Neural progenitor cell (in vitro differentiated cells): Measurements from ENCODE around the gene ARHGAP9. TPM values are rescaled to one million over a fixed set of nuclear protein-coding genes. Genes with fewer than 3 reads are reported as not detected.

Experiments
- DNase-seq: peaks from one replicate; pipeline ENCODE4 v3.0.0-alpha.2; 2016; ENCODE audit warnings: low spot score
- H2AFZ ChIP-seq: fragments of 200-600 bp; sonication (generic); replicated peaks from 2 replicates; pipeline ENCODE4 v1.6.1; 2016; ENCODE audit warnings: antibody characterized with exemption
- H3F3A ChIP-seq: fragments of 200-600 bp; sonication (generic); 2 replicates; pipeline ENCODE4 v1.6.1; 2016; ENCODE audit warnings: antibody characterized with exemption, low read depth
- H3K27ac ChIP-seq: fragments of 200-600 bp; sonication (generic); 2 replicates; pipeline ENCODE4 v1.5.1; 2016; ENCODE audit warnings: mild to moderate bottlenecking
- H3K27me3 ChIP-seq: fragments of 200-600 bp; sonication (generic); 2 replicates; pipeline ENCODE4 v1.6.1; 2016; ENCODE audit warnings: mild to moderate bottlenecking, moderate library complexity
- H3K36me3 ChIP-seq: fragments of 200-600 bp; sonication (generic); 2 replicates; pipeline ENCODE4 v1.5.1; 2016
- H3K4me1 ChIP-seq: fragments of 200-600 bp; sonication (generic); 2 replicates; pipeline ENCODE4 v1.6.1; 2016; ENCODE audit warnings: mixed run types
- H3K4me2 ChIP-seq: fragments of 200-600 bp; sonication (generic); 2 replicates; pipeline ENCODE4 v1.6.1; 2016
- H3K4me3 ChIP-seq: fragments of 200-600 bp; sonication (generic); 2 replicates; pipeline ENCODE4 v1.5.1; 2016
- H3K79me2 ChIP-seq: fragments of 200-600 bp; sonication (generic); 2 replicates; pipeline ENCODE4 v1.6.1; 2016; ENCODE audit warnings: low read depth
- H3K9ac ChIP-seq: fragments of 200-600 bp; sonication (generic); 2 replicates; pipeline ENCODE4 v1.6.1; 2016
- H3K9me3 ChIP-seq: fragments of 200-600 bp; sonication (generic); 2 replicates; pipeline ENCODE4 v1.5.1; 2016; ENCODE audit warnings: low read depth
- H4K20me1 ChIP-seq: fragments of 200-600 bp; sonication (generic); 2 replicates; pipeline ENCODE4 v1.6.1; 2016; ENCODE audit warnings: low read depth
- H3K27ac Mint-ChIP-seq: 3 replicates; pipeline ENCODE4 v1.8.0; 2021; ENCODE audit warnings: mixed read lengths
- H3K27me3 Mint-ChIP-seq: 2 replicates; pipeline ENCODE4 v1.8.0; 2022; ENCODE audit warnings: low read depth, mild to moderate bottlenecking, inconsistent platforms, moderate library complexity, mixed read lengths; ENCODE audit not compliant: insufficient read depth
- H3K36me3 Mint-ChIP-seq: 3 replicates; pipeline ENCODE4 v1.8.0; 2021; ENCODE audit warnings: mixed read lengths
- H3K4me1 Mint-ChIP-seq: 3 replicates; pipeline ENCODE4 v1.8.0; 2021; ENCODE audit warnings: mixed read lengths
- H3K4me3 Mint-ChIP-seq: 3 replicates; pipeline ENCODE4 v1.8.0; 2021; ENCODE audit warnings: mild to moderate bottlenecking, moderate library complexity, mixed read lengths
- H3K9me3 Mint-ChIP-seq: 3 replicates; pipeline ENCODE4 v1.8.0; 2020; ENCODE audit warnings: mixed read lengths
- EZH2 ChIP-seq: fragments of 200-600 bp; sonication (generic); IDR thresholded peaks from 2 replicates; pipeline ENCODE4 v1.6.1; 2017; ENCODE audit warnings: antibody characterized with exemption, mild to moderate bottlenecking, moderate library complexity
- EZH2phosphoT487 ChIP-seq: fragments of 200-600 bp; sonication (generic); IDR thresholded peaks from 2 replicates; pipeline ENCODE4 v1.6.1; 2017; ENCODE audit warnings: antibody characterized with exemption
- total RNA-seq: library from RNA; depleted of rRNA; stranded (reverse); fragments of >200 nt; gene quantifications from 2 replicates; pipeline ENCODE4 v1.2.3, GENCODE V29; 2015; ENCODE audit warnings: low replicate concordance
- TF ChIP-seq, protein P1 (sequence below): fragments of 200-600 bp; sonication (generic); IDR thresholded peaks from 2 replicates; pipeline ENCODE4 v1.5.1; 2017; ENCODE audit warnings: antibody characterized with exemption, mild to moderate bottlenecking

ARHGAP9 gene
- total RNA-seq, 1 donor from 2014 or later = not detected

GRCh38 chr12:57439762-57440266 is 39.9 kb downstream of the ARHGAP9 start:
- Histone ChIP-seq H3K79me2 (no peaks in the 10 kb centered on the region), H3K4me1 (no peaks in the 10 kb centered on the region), H3K4me2 (no peak overlapping the region), H3K27ac (no peak overlapping the region), H3K36me3 (no peaks in the 10 kb centered on the region), H3K9ac (no peak overlapping the region), H3K4me3 (no peak overlapping the region), H3F3A (no peaks in the 10 kb centered on the region), H3K9me3 (no peaks in the 10 kb centered on the region), H3K27me3 (no peaks in the 10 kb centered on the region), H2AFZ (no peak overlapping the region), H4K20me1 (no peaks in the 10 kb centered on the region)
- no peak for DNase-seq
- H3K9me3 Mint-ChIP-seq = peaks cover 7% of the 10 kb centered on the region
- H3K4me3 Mint-ChIP-seq = no peak overlapping the region
- H3K36me3 Mint-ChIP-seq = no peaks in the 10 kb centered on the region
- peaks cover 8% of the 10 kb centered on the region for H3K27me3 Mint-ChIP-seq
- no peak for TF ChIP-seq EZH2
- TF ChIP-seq, protein P1, sequence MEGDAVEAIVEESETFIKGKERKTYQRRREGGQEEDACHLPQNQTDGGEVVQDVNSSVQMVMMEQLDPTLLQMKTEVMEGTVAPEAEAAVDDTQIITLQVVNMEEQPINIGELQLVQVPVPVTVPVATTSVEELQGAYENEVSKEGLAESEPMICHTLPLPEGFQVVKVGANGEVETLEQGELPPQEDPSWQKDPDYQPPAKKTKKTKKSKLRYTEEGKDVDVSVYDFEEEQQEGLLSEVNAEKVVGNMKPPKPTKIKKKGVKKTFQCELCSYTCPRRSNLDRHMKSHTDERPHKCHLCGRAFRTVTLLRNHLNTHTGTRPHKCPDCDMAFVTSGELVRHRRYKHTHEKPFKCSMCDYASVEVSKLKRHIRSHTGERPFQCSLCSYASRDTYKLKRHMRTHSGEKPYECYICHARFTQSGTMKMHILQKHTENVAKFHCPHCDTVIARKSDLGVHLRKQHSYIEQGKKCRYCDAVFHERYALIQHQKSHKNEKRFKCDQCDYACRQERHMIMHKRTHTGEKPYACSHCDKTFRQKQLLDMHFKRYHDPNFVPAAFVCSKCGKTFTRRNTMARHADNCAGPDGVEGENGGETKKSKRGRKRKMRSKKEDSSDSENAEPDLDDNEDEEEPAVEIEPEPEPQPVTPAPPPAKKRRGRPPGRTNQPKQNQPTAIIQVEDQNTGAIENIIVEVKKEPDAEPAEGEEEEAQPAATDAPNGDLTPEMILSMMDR = no peak
- no peak for TF ChIP-seq EZH2phosphoT487
- no peaks in the 10 kb centered on the region for H3K4me1 Mint-ChIP-seq
- H3K27ac Mint-ChIP-seq = no peak overlapping the region

DNA sequence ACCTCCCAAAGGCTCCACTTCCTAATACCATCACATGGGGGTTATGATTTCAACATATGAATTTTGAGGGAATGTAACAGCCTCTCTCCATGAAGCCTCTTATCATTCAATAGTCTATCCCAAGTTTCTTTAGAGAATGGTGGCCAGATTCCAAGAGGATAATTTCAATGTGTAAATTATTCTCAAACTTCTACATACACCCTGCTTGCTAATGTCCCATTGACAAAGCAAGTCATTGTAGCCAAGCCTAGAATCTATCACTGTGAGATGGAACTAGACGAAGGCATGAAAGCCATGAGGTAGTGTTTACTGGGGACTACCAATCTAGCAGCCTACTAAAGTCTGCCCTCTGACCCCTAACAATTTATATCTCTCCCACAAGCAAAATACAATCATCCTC is 41.3 kb downstream of the ARHGAP9 start:
- H3K4me1 ChIP-seq = no peaks in the 10 kb centered on the region
- H2AFZ ChIP-seq = no peak overlapping the region
- H3K27ac ChIP-seq = no peak overlapping the region
- Mint-ChIP-seq H3K4me1 (peaks cover 6% of the 10 kb centered on the region), H3K27me3 (peaks cover 4% of the 10 kb centered on the region), H3K4me3 (no peak overlapping the region), H3K36me3 (no peaks in the 10 kb centered on the region), H3K9me3 (peaks cover 7% of the 10 kb centered on the region), H3K27ac (no peak overlapping the region)
- DNase-seq = no peak
- H3F3A ChIP-seq = no peaks in the 10 kb centered on the region
- H3K27me3 ChIP-seq = no peaks in the 10 kb centered on the region
- TF ChIP-seq, protein P1 = no peak
- TF ChIP-seq EZH2phosphoT487 = no peak
- TF ChIP-seq EZH2 = no peak
- H3K9me3 ChIP-seq = no peaks in the 10 kb centered on the region
- no peak overlapping the region for H3K4me3 ChIP-seq
- no peaks in the 10 kb centered on the region for H4K20me1 ChIP-seq
- H3K9ac ChIP-seq = no peak overlapping the region
- no peaks in the 10 kb centered on the region for H3K36me3 ChIP-seq
- H3K79me2 ChIP-seq = no peaks in the 10 kb centered on the region
- no peak overlapping the region for H3K4me2 ChIP-seq

DNA sequence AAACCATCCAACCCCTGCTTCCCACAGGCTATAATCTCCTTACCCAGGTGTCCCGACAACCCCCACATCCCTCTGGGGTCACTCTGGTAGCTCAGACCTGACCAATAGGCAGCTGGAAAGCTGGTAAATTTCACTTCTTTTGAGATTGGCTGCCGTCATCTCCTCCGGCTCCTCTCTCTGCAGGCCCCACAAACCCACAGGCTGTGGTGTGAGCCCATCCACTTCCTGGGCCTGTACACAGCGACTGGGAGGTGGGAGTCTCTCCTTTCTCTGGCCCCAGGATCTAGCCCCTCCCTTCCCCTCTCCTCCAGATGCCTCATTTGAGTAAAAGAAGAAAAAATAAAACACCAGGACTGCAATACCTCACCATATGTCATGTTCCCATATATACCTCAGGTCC is 44.4 kb downstream of the ARHGAP9 start:
- Histone ChIP-seq H3K4me1 (peaks cover 5% of the 10 kb centered on the region), H3K4me2 (no peak overlapping the region), H3F3A (peaks cover 14% of the 10 kb centered on the region), H3K27me3 (no peaks in the 10 kb centered on the region), H3K27ac (no peak overlapping the region), H3K9ac (no peak overlapping the region), H2AFZ (no peak overlapping the region), H3K4me3 (no peak overlapping the region), H3K36me3 (no peaks in the 10 kb centered on the region), H4K20me1 (no peaks in the 10 kb centered on the region), H3K79me2 (peaks cover 1% of the 10 kb centered on the region), H3K9me3 (no peaks in the 10 kb centered on the region)
- peaks cover 4% of the 10 kb centered on the region for H3K27me3 Mint-ChIP-seq
- H3K4me3 Mint-ChIP-seq = no peak overlapping the region
- H3K27ac Mint-ChIP-seq = peak overlapping the region; percentile 1
- TF ChIP-seq EZH2phosphoT487 (no peak), EZH2 (no peak)
- TF ChIP-seq, protein P1 = no peak
- no peak for DNase-seq
- H3K36me3 Mint-ChIP-seq = no peaks in the 10 kb centered on the region
- no peaks in the 10 kb centered on the region for H3K9me3 Mint-ChIP-seq
- peaks cover 15% of the 10 kb centered on the region for H3K4me1 Mint-ChIP-seq
